HEK293T (cell line): ENCODE measurements around the gene PIP5K1C.

ENCODE experiments used
- CTCF ChIA-PET: fragments of 350-600 bp; formaldehyde crosslinking; extraction: SDS; loops from one replicate; lab custom pipeline; 2021; ENCODE audit warnings: antibody characterized with exemption, inconsistent platforms; lab: Yijun Ruan, JAX
- POLR2A ChIA-PET: fragments of 350-600 bp; formaldehyde crosslinking; extraction: SDS; loops from one replicate; lab custom pipeline; 2020; ENCODE audit warnings: antibody characterized with exemption, inconsistent platforms; lab: Yijun Ruan, JAX
- DNase-seq: peaks from one replicate; pipeline ENCODE4 v3.0.0; 2012; ENCODE audit warnings: mixed read lengths; ENCODE audit errors: extremely low spot score
- ARNT ChIP-seq: fragments of 450-650 bp; IDR thresholded peaks from 2 replicates; pipeline ENCODE4 v1.6.1; 2017; ENCODE audit warnings: mild to moderate bottlenecking
- BHLHE40 ChIP-seq: fragments of 450-650 bp; IDR thresholded peaks from 2 replicates; pipeline ENCODE4 v1.6.1; 2016; ENCODE audit warnings: mild to moderate bottlenecking, moderate library complexity, borderline replicate concordance
- CTBP1 ChIP-seq: fragments of 450-650 bp; IDR thresholded peaks from 2 replicates; pipeline ENCODE4 v1.6.1; 2016; ENCODE audit warnings: borderline replicate concordance
- ELF4 ChIP-seq: fragments of 450-650 bp; IDR thresholded peaks from 2 replicates; pipeline ENCODE4 v1.6.1; 2017; ENCODE audit warnings: antibody characterized with exemption
- FOXA1 ChIP-seq: fragments of 450-650 bp; IDR thresholded peaks from 2 replicates; pipeline ENCODE4 v1.6.1; 2016; ENCODE audit warnings: mild to moderate bottlenecking
- FOXK2 ChIP-seq: fragments of 450-650 bp; IDR thresholded peaks from 2 replicates; pipeline ENCODE4 v1.6.1; 2016; ENCODE audit warnings: mild to moderate bottlenecking
- FOXM1 ChIP-seq: fragments of 450-650 bp; IDR thresholded peaks from 2 replicates; pipeline ENCODE4 v1.6.1; 2017; ENCODE audit warnings: mild to moderate bottlenecking, borderline replicate concordance
- HDGF ChIP-seq: fragments of 450-650 bp; IDR thresholded peaks from 2 replicates; pipeline ENCODE4 v1.6.1; 2017; ENCODE audit warnings: antibody characterized with exemption, borderline replicate concordance
- L3MBTL2 ChIP-seq: fragments of 450-650 bp; conservative IDR thresholded peaks from 2 replicates; pipeline ENCODE4 v1.6.1; 2016; ENCODE audit warnings: mild to moderate bottlenecking
- LEF1 ChIP-seq: fragments of 450-650 bp; IDR thresholded peaks from 2 replicates; pipeline ENCODE4 v1.6.1; 2017; ENCODE audit warnings: mild to moderate bottlenecking, borderline replicate concordance
- NFRKB ChIP-seq: fragments of 450-650 bp; IDR thresholded peaks from 2 replicates; pipeline ENCODE4 v1.6.1; 2016; ENCODE audit warnings: mild to moderate bottlenecking, moderate library complexity
- SP1 ChIP-seq: fragments of 450-650 bp; IDR thresholded peaks from 2 replicates; pipeline ENCODE4 v1.6.1; 2017
- SUZ12 ChIP-seq: fragments of 450-650 bp; IDR thresholded peaks from 2 replicates; pipeline ENCODE4 v1.6.1; 2016; ENCODE audit warnings: mild to moderate bottlenecking
- TARDBP ChIP-seq: fragments of 450-650 bp; IDR thresholded peaks from 2 replicates; pipeline ENCODE4 v1.6.1; 2016
- ZNF384 ChIP-seq: fragments of 450-650 bp; IDR thresholded peaks from 2 replicates; pipeline ENCODE4 v1.6.1; 2016
- TF ChIP-seq, protein P1 (sequence below): fragments of 450-650 bp; IDR thresholded peaks from 2 replicates; pipeline ENCODE4 v1.6.1; 2016

PIP5K1C gene

DNA sequence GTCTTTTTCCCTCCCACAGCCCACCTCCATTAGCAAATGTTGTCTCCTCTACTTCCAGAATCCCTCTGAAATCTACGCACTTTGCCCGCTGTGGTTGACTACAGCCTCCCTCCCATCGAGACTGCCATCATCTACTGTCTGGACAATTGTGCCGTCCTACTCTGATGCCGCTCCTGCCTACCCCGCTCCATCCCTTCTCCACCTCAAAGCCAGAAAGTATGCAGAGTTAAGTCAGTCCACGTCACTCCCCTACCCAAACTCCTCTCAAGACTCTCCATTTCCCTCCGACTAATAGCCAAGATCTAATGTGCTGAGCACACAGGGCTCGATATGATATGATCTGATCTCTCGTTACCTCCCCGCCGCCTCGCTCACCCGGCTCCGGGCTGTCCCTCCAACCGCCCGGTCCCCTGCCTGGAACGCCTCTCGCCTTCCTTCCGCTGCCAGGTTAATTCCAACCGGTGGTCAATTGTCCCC is 74.2 kb downstream of the PIP5K1C start:
- POLR2A ChIA-PET, result no interaction called here
- no peak for TF ChIP-seq LEF1
- TF ChIP-seq NFRKB, result no peak
- no peak for TF ChIP-seq CTBP1
- TF ChIP-seq ARNT, result no peak
- no peak for TF ChIP-seq BHLHE40
- TF ChIP-seq, protein P1, sequence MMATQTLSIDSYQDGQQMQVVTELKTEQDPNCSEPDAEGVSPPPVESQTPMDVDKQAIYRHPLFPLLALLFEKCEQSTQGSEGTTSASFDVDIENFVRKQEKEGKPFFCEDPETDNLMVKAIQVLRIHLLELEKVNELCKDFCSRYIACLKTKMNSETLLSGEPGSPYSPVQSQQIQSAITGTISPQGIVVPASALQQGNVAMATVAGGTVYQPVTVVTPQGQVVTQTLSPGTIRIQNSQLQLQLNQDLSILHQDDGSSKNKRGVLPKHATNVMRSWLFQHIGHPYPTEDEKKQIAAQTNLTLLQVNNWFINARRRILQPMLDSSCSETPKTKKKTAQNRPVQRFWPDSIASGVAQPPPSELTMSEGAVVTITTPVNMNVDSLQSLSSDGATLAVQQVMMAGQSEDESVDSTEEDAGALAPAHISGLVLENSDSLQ, result no peak
- TF ChIP-seq TARDBP, result no peak
- TF ChIP-seq SP1, result no peak
- no peak for TF ChIP-seq FOXM1
- no peak for TF ChIP-seq SUZ12
- TF ChIP-seq FOXA1, result no peak
- CTCF ChIA-PET, result no interaction called here
- no peak for DNase-seq

GRCh38 chr19:3623716-3624115 is 76.6 kb downstream of the PIP5K1C start:
- POLR2A ChIA-PET, result interaction anchor here (0.8 kb wide), 1 partner anchor 15 kb away, joined by 3 read pairs; no protein-coding TSS in a partner anchor
- CTCF ChIA-PET, result no interaction called here
- TF ChIP-seq FOXM1 (no peak), HDGF (no peak), L3MBTL2 (no peak), NFRKB (no peak), ARNT (no peak)
- TF ChIP-seq, protein P1, result no peak
- no peak for DNase-seq

DNA sequence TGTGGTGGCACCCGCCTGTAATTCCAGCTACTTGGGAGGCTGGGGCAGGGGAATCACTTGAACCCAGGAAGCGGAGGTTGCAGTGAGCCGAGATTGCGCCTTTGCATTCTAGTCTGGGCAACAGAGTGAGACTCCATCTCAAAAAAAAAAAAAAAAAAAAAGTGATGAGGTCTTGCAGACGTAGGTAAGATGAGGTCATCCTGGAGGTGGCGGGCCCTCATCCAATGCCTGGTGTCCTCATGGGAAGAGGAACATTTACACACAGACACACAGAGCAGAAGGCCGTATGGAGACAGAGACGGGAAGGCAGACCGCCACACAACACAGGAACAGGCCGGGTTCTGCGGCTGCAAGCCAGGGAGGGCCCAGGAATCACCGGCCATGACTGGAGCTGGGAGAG is 78.0 kb downstream of the PIP5K1C start:
- DNase-seq, result no peak
- ChIA-PET CTCF (no interaction called here), POLR2A (no interaction called here)

GRCh38 chr19:3621689-3622088 is 78.6 kb downstream of the PIP5K1C start:
- TF ChIP-seq FOXM1, result no peak
- no peak for TF ChIP-seq BHLHE40
- TF ChIP-seq TARDBP, result no peak
- no peak for TF ChIP-seq FOXA1
- no peak for TF ChIP-seq HDGF
- TF ChIP-seq, protein P1, result no peak
- no peak for TF ChIP-seq SUZ12
- no peak for TF ChIP-seq L3MBTL2
- no peak for TF ChIP-seq SP1
- no peak for TF ChIP-seq ELF4
- no peak for TF ChIP-seq FOXK2
- TF ChIP-seq ARNT, result no peak
- no peak for TF ChIP-seq NFRKB
- TF ChIP-seq ZNF384, result no peak
- no peak for TF ChIP-seq CTBP1
- no peak for DNase-seq
- ChIA-PET POLR2A (no interaction called here), CTCF (no interaction called here)

More for the DNA sequence above, 78.0 kb downstream of the PIP5K1C start:
- TF ChIP-seq FOXK2 (no peak), TARDBP (no peak), FOXA1 (no peak), FOXM1 (no peak), CTBP1 (no peak), LEF1 (no peak)
- TF ChIP-seq, protein P1, result no peak

DNA sequence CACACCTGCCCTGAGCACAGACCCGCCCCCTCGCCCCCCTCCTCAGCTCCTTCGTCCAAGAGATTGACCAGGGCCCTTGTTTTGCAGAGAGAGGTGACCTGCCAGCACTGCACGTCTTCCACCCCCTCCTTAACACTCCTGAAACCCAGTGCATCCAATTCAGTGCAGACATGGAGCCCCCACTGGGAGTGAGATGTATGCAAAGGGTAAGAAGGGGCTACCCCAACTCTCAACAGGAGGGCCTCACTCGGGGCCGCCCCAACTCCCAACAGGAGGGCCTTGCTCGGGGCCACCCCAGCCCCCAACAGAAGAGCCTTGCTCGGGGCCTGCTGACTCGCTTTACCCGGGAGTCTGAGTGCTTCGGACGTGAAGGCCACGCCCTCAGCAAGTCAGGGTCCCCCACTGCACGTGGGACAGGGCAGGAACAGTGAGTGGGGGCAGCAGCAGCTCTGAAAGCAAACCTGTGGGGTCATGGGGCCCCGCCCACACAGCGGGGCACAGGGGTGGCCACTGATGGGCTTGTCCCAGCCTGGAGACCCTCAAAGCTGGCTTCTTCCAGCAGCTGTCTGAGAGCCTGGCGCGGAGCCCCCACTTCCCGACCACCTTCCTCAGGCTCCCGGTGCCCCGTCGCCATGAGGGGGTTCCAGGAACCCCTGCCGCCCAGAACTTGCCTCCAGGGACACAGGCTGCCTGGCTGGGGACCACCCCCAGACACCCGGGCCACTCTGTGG is 79.3 kb downstream of the PIP5K1C start:
- no peak for DNase-seq
- CTCF ChIA-PET, result interaction anchor here (0.6 kb wide), 1 partner anchor 81 kb away, joined by 3 read pairs; no protein-coding TSS in a partner anchor
- TF ChIP-seq L3MBTL2 (no peak), BHLHE40 (no peak), LEF1 (no peak), ARNT (no peak), SUZ12 (no peak), FOXA1 (no peak), FOXK2 (no peak), FOXM1 (no peak), HDGF (no peak)
- POLR2A ChIA-PET, result no interaction called here
